GM23338 (cell line): ENCODE data around the gene RGS6. TPM values are rescaled to one million over a fixed set of nuclear protein-coding genes. Genes with fewer than 3 reads are reported as not detected.

Source experiments
- ATAC-seq: fragments of 200-7000 bp; cut with Tn5 transposase; 3 replicates; pipeline ENCODE4 v1.9.1; 2020
- DNase-seq: peaks from one replicate; pipeline ENCODE4 v3.0.0-alpha.2; 2015; ENCODE audit warnings: low spot score
- H2AFZ ChIP-seq: fragments of 200-600 bp; sonication (generic); 2 replicates; pipeline ENCODE4 v1.8.0; 2016; ENCODE audit warnings: antibody characterized with exemption, mild to moderate bottlenecking, moderate library complexity
- H3F3A ChIP-seq: fragments of 200-600 bp; sonication (generic); replicated peaks from 2 replicates; pipeline ENCODE4 v1.8.0; 2017; ENCODE audit warnings: antibody characterized with exemption, mixed run types, low read depth
- H3K27ac ChIP-seq: fragments of 200-600 bp; sonication (generic); 2 replicates; pipeline ENCODE4 v1.6.1; 2016; ENCODE audit warnings: low read depth
- H3K27me3 ChIP-seq: fragments of 200-600 bp; sonication (generic); 2 replicates; pipeline ENCODE4 v1.8.0; 2016; ENCODE audit warnings: mild to moderate bottlenecking, mixed run types, moderate library complexity; ENCODE audit not compliant: insufficient read depth
- H3K36me3 ChIP-seq: fragments of 200-600 bp; sonication (generic); 2 replicates; pipeline ENCODE4 v1.8.0; 2016; ENCODE audit warnings: mild to moderate bottlenecking; ENCODE audit not compliant: insufficient read depth
- H3K4me1 ChIP-seq: fragments of 200-600 bp; sonication (generic); 2 replicates; pipeline ENCODE4 v1.8.0; 2016; ENCODE audit warnings: mild to moderate bottlenecking, moderate library complexity; ENCODE audit not compliant: insufficient read depth
- H3K4me2 ChIP-seq: fragments of 200-600 bp; sonication (generic); 2 replicates; pipeline ENCODE4 v1.7.1; 2017; ENCODE audit warnings: mixed run types
- H3K4me3 ChIP-seq: fragments of 200-600 bp; sonication (generic); 2 replicates; pipeline ENCODE4 v1.6.1; 2016; ENCODE audit warnings: mixed run types
- H3K79me2 ChIP-seq: fragments of 200-600 bp; sonication (generic); replicated peaks from 2 replicates; pipeline ENCODE4 v1.8.0; 2017; ENCODE audit warnings: mild to moderate bottlenecking; ENCODE audit not compliant: insufficient read depth
- H3K9me2 ChIP-seq: fragments of 200-600 bp; sonication (generic); 2 replicates; pipeline ENCODE4 v1.8.0; 2017; ENCODE audit not compliant: insufficient read depth
- H4K20me1 ChIP-seq: fragments of 200-600 bp; sonication (generic); replicated peaks from 2 replicates; pipeline ENCODE4 v1.8.0; 2017; ENCODE audit warnings: mild to moderate bottlenecking; ENCODE audit not compliant: insufficient read depth
- H3K27ac Mint-ChIP-seq: 2 replicates; pipeline ENCODE4 v1.8.0; 2020; ENCODE audit warnings: inconsistent platforms, mild to moderate bottlenecking, moderate library complexity, mixed read lengths
- H3K27me3 Mint-ChIP-seq: 3 replicates; pipeline ENCODE4 v1.8.0; 2022; ENCODE audit warnings: low read depth, mild to moderate bottlenecking, moderate library complexity, mixed read lengths, inconsistent platforms; ENCODE audit not compliant: insufficient read depth, poor library complexity
- H3K36me3 Mint-ChIP-seq: 3 replicates; pipeline ENCODE4 v1.8.0; 2021; ENCODE audit warnings: low read depth, mild to moderate bottlenecking, inconsistent platforms, moderate library complexity, mixed read lengths
- H3K4me1 Mint-ChIP-seq: 3 replicates; pipeline ENCODE4 v1.8.0; 2020; ENCODE audit warnings: mild to moderate bottlenecking, inconsistent platforms, mixed read lengths
- H3K4me3 Mint-ChIP-seq: 3 replicates; pipeline ENCODE4 v1.8.0; 2021; ENCODE audit warnings: moderate library complexity, mild to moderate bottlenecking, inconsistent platforms, mixed read lengths
- H3K9me3 Mint-ChIP-seq: 3 replicates; pipeline ENCODE4 v1.8.0; 2020; ENCODE audit warnings: moderate library complexity, mild to moderate bottlenecking, inconsistent platforms, mixed read lengths
- CREB1 ChIP-seq: fragments of 250-450 bp; sonication (Bioruptor Pico); IDR thresholded peaks from 2 replicates; pipeline ENCODE4 v1.5.0; 2020; ENCODE audit warnings: low read depth, mild to moderate bottlenecking, moderate library complexity
- CTCF ChIP-seq, 2 experiments: fragments of 200-600 bp in 1 of 2; sonication (generic) in 1 of 2; conservative IDR thresholded peaks; 2 replicates each; pipeline versions ENCODE4 v1.5.1 to v1.6.1; 2016 to 2017; ENCODE audit warnings: antibody characterized with exemption in 2 of 2, low read depth in 2 of 2, mild to moderate bottlenecking in 2 of 2, moderate library complexity in 1 of 2
- ETS1 ChIP-seq: IDR thresholded peaks from 2 replicates; pipeline ENCODE4 v1.6.1; 2016; ENCODE audit warnings: antibody characterized with exemption
- EZH2 ChIP-seq: fragments of 200-600 bp; sonication (generic); IDR thresholded peaks from one replicate; pipeline ENCODE4 v1.8.0; 2017; ENCODE audit warnings: antibody characterized with exemption, mild to moderate bottlenecking, low read depth; ENCODE audit not compliant: unreplicated experiment
- EZH2phosphoT487 ChIP-seq: fragments of 200-600 bp; sonication (generic); IDR thresholded peaks from one replicate; pipeline ENCODE4 v1.8.1; 2018; ENCODE audit warnings: antibody characterized with exemption; ENCODE audit not compliant: unreplicated experiment
- JUNB ChIP-seq: IDR thresholded peaks from one replicate; pipeline ENCODE4 v1.6.1; 2016; ENCODE audit warnings: antibody characterized with exemption; ENCODE audit not compliant: unreplicated experiment
- NANOG ChIP-seq: IDR thresholded peaks from 2 replicates; pipeline ENCODE4 v1.6.1; 2016; ENCODE audit warnings: antibody characterized with exemption, borderline replicate concordance
- POLR2AphosphoS5 ChIP-seq: IDR thresholded peaks from 2 replicates; pipeline ENCODE4 v1.6.1; 2016; ENCODE audit warnings: antibody characterized with exemption, low read depth
- REST ChIP-seq: IDR thresholded peaks from one replicate; pipeline ENCODE4 v1.6.1; 2018; ENCODE audit warnings: antibody characterized with exemption; ENCODE audit not compliant: unreplicated experiment
- STAT1 ChIP-seq: IDR thresholded peaks from one replicate; pipeline ENCODE4 v1.6.1; 2016; ENCODE audit warnings: antibody characterized with exemption; ENCODE audit not compliant: unreplicated experiment
- ZNF114 ChIP-seq: fragments of 250-450 bp; sonication (Bioruptor Pico); IDR thresholded peaks from 2 replicates; pipeline ENCODE4 v1.5.0; 2020; ENCODE audit warnings: mild to moderate bottlenecking, moderate library complexity
- ZNF331 ChIP-seq: fragments of 250-450 bp; sonication (Bioruptor Pico); IDR thresholded peaks from 2 replicates; pipeline ENCODE4 v1.5.0; 2020; ENCODE audit warnings: low read depth, mild to moderate bottlenecking, moderate library complexity
- ZNF462 ChIP-seq: fragments of 250-450 bp; sonication (Bioruptor Pico); IDR thresholded peaks from 2 replicates; pipeline ENCODE4 v1.5.0; 2020; ENCODE audit warnings: mild to moderate bottlenecking, moderate library complexity
- polyA plus RNA-seq: library from polyadenylated mRNA; unstranded; fragments of >200 nt; fragmentation: Nextera tagmentation; extraction: Ambion mirVana; gene quantifications from 2 replicates; pipeline ENCODE4 v1.2.1, GENCODE V29; 2016
- total RNA-seq: library from RNA; depleted of rRNA; stranded (reverse); fragments of >200 nt; shearing (Covaris generic); gene quantifications from 2 replicates; pipeline ENCODE4 v1.2.3, GENCODE V29; 2014

The RGS6 gene
- total and polyA plus RNA-seq, 2 experiments from 2014 or later = 0.66 to 0.83 TPM

- TF ChIP-seq ZNF462 (no peak), EZH2phosphoT487 (no peak), ZNF114 (no peak), ZNF331 (CRISPR knock-in tag) (no peak), POLR2AphosphoS5 (no peak), CREB1 (CRISPR knock-in tag) (no peak), STAT1 (no peak), EZH2 (no peak)
Observed at GRCh38 chr14:72560889-72561493, 628.8 kb downstream of the RGS6 start (continued).

GRCh38 chr14:72562300-72562699 lies 630.1 kb downstream of the RGS6 start:
- TF ChIP-seq REST (no peak), NANOG (no peak), POLR2AphosphoS5 (no peak), CTCF (conservative IDR thresholded peaks at IDR 0.05; ENCODE audit: low read depth in 2 of 2) (no peak), EZH2 (no peak), ZNF331 (CRISPR knock-in tag) (no peak), EZH2phosphoT487 (no peak), JUNB (no peak), ETS1 (no peak)
- no peak overlapping the region for H3K27ac Mint-ChIP-seq
- H3K9me3 Mint-ChIP-seq = no peaks in the 10 kb centered on the region

More at GRCh38 chr14:72562300-72562699, 630.1 kb downstream of the RGS6 start:
- ATAC-seq (no peak), DNase-seq (no peak)
- Mint-ChIP-seq H3K27me3 (peaks cover 10% of the 10 kb centered on the region), H3K4me3 (no peak overlapping the region), H3K4me1 (peaks cover 19% of the 10 kb centered on the region), H3K36me3 (no peaks in the 10 kb centered on the region)
- Histone ChIP-seq H4K20me1 (no peaks in the 10 kb centered on the region), H3K79me2 (no peaks in the 10 kb centered on the region), H3K9me2 (no peaks in the 10 kb centered on the region), H3K36me3 (no peaks in the 10 kb centered on the region), H3K27ac (no peak overlapping the region), H3F3A (no peaks in the 10 kb centered on the region), H3K4me1 (peaks cover 10% of the 10 kb centered on the region; the same call in 1 of the 2 replicates), H3K4me2 (no peak overlapping the region), H3K27me3 (no peaks in the 10 kb centered on the region), H2AFZ (no peak overlapping the region), H3K4me3 (no peak overlapping the region)
